GM18498 (cell line): Measurements from ENCODE around the gene NISCH.

ENCODE experiments used
- ATAC-seq: cut with Tn5 transposase; IDR thresholded peaks from one replicate; pipeline ENCODE4 v1.9.1; 2021; ENCODE audit warnings: mild to moderate bottlenecking, moderate library complexity; ENCODE audit not compliant: unreplicated experiment

NISCH gene

GRCh38 chr3:52509753-52510328, 54.4 kb downstream of the NISCH start:
- ATAC-seq = no peak

- no peak for ATAC-seq
These were observed 56.1 kb downstream of the NISCH start for GRCh38 chr3:52511509-52511908.

GRCh38 chr3:52512105-52512504, 56.7 kb downstream of the NISCH start:
- no peak for ATAC-seq

- no peak for ATAC-seq
These were observed 57.3 kb downstream of the NISCH start for GRCh38 chr3:52512727-52513126.

- no peak for ATAC-seq
These were observed 57.9 kb downstream of the NISCH start for GRCh38 chr3:52513281-52513680.

GRCh38 chr3:52514576-52514975, 59.2 kb downstream of the NISCH start:
- no peak for ATAC-seq

- no peak for ATAC-seq
These were observed 59.8 kb downstream of the NISCH start for GRCh38 chr3:52515192-52515591.

- ATAC-seq = no peak
These were observed 61.2 kb downstream of the NISCH start for GRCh38 chr3:52516509-52517195.

- no peak for ATAC-seq
These were observed 62.7 kb downstream of the NISCH start for GRCh38 chr3:52517796-52518722.

- no peak for ATAC-seq
These were observed 63.5 kb downstream of the NISCH start for GRCh38 chr3:52518723-52519444.

GRCh38 chr3:52519445-52520140, 64.2 kb downstream of the NISCH start:
- ATAC-seq = no peak

GRCh38 chr3:52520141-52520667, 64.8 kb downstream of the NISCH start:
- no peak for ATAC-seq

- ATAC-seq = no peak
These were observed 65.5 kb downstream of the NISCH start for GRCh38 chr3:52520716-52521487.

- no peak for ATAC-seq
These were observed 66.1 kb downstream of the NISCH start for GRCh38 chr3:52521488-52521824.

- ATAC-seq = no peak
These were observed 66.7 kb downstream of the NISCH start for GRCh38 chr3:52521881-52522650.

- no peak for ATAC-seq
These were observed 67.3 kb downstream of the NISCH start for GRCh38 chr3:52522651-52523251.

- ATAC-seq = no peak
These were observed 68.2 kb downstream of the NISCH start for GRCh38 chr3:52523386-52524257.
